Measurements from ENCODE around the gene RNF208. TPM values are rescaled to one million over a fixed set of nuclear protein-coding genes. Genes with fewer than 3 reads are reported as not detected.
"Not testable (repeated sequence)": the region's sequence is repeated elsewhere in the genome, so short reads cannot be mapped to it uniquely, and the experiment has no call there.

Gene RNF208
- polyA plus RNA-seq, 4 donors, result 3.2 to 15.3 (median 8.1) TPM

- no peak for DNase-seq (ENCODE audit: low read depth in 4 of 4, low spot score in 3 of 4)
Measured at GRCh38 chr9:137253717-137254623, 31.9 kb upstream of the RNF208 start.

- DNase-seq (ENCODE audit: low read depth in 4 of 4, low spot score in 3 of 4), result no peak
Measured at GRCh38 chr9:137252555-137253506, 30.8 kb upstream of the RNF208 start.

GRCh38 chr9:137251490-137252268, 29.6 kb upstream of the RNF208 start:
- DNase-seq (ENCODE audit: low read depth in 4 of 4, low spot score in 3 of 4), result no peak

- no peak for DNase-seq (ENCODE audit: low read depth in 4 of 4, low spot score in 3 of 4)
Measured at GRCh38 chr9:137251194-137251461, 29.1 kb upstream of the RNF208 start, which contains the start of gene STPG3. TSS of gene STPG3 (plus strand) at chr9:137251286. CDS start at chr9:137251287, 1 bp downstream.

GRCh38 chr9:137250329-137251193, 28.5 kb upstream of the RNF208 start:
- no peak for DNase-seq (ENCODE audit: low read depth in 4 of 4, low spot score in 3 of 4)

GRCh38 chr9:137247916-137248175, 25.8 kb upstream of the RNF208 start:
- DNase-seq (ENCODE audit: low read depth in 4 of 4, low spot score in 3 of 4), result no peak

GRCh38 chr9:137247135-137247915, 25.3 kb upstream of the RNF208 start:
- no peak for DNase-seq (ENCODE audit: low read depth in 4 of 4, low spot score in 3 of 4)

GRCh38 chr9:137245450-137246421, 23.7 kb upstream of the RNF208 start:
- DNase-seq (ENCODE audit: low read depth in 4 of 4, low spot score in 3 of 4), result no peak

GRCh38 chr9:137244486-137245449, 22.7 kb upstream of the RNF208 start:
- DNase-seq (ENCODE audit: low read depth in 4 of 4, low spot score in 3 of 4), result no peak

GRCh38 chr9:137243626-137244485, 21.8 kb upstream of the RNF208 start:
- DNase-seq (ENCODE audit: low read depth in 4 of 4, low spot score in 3 of 4), result no peak

GRCh38 chr9:137243266-137243625, 21.2 kb upstream of the RNF208 start:
- not testable (repeated sequence) for DNase-seq (ENCODE audit: low read depth in 4 of 4, low spot score in 3 of 4)

GRCh38 chr9:137242269-137243203, 20.5 kb upstream of the RNF208 start:
- DNase-seq (ENCODE audit: low read depth in 4 of 4, low spot score in 3 of 4), result no peak

GRCh38 chr9:137241490-137242268, 19.6 kb upstream of the RNF208 start:
- no peak for DNase-seq (ENCODE audit: low read depth in 4 of 4, low spot score in 3 of 4)

GRCh38 chr9:137240841-137241489, 18.9 kb upstream of the RNF208 start, which contains the start of gene TUBB4B:
TSS of gene TUBB4B (plus strand) at chr9:137241287. CDS start at chr9:137241361, 74 bp downstream.
- DNase-seq (ENCODE audit: low read depth in 4 of 4, low spot score in 3 of 4), result peak; percentile 98 to 100 (median 99)
